ENCODE data around the gene MFAP4.
A peak's percentile ranks its signal among the peaks of the same experiment; 100 is the strongest.

MFAP4 gene, protein sequence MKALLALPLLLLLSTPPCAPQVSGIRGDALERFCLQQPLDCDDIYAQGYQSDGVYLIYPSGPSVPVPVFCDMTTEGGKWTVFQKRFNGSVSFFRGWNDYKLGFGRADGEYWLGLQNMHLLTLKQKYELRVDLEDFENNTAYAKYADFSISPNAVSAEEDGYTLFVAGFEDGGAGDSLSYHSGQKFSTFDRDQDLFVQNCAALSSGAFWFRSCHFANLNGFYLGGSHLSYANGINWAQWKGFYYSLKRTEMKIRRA

DNA sequence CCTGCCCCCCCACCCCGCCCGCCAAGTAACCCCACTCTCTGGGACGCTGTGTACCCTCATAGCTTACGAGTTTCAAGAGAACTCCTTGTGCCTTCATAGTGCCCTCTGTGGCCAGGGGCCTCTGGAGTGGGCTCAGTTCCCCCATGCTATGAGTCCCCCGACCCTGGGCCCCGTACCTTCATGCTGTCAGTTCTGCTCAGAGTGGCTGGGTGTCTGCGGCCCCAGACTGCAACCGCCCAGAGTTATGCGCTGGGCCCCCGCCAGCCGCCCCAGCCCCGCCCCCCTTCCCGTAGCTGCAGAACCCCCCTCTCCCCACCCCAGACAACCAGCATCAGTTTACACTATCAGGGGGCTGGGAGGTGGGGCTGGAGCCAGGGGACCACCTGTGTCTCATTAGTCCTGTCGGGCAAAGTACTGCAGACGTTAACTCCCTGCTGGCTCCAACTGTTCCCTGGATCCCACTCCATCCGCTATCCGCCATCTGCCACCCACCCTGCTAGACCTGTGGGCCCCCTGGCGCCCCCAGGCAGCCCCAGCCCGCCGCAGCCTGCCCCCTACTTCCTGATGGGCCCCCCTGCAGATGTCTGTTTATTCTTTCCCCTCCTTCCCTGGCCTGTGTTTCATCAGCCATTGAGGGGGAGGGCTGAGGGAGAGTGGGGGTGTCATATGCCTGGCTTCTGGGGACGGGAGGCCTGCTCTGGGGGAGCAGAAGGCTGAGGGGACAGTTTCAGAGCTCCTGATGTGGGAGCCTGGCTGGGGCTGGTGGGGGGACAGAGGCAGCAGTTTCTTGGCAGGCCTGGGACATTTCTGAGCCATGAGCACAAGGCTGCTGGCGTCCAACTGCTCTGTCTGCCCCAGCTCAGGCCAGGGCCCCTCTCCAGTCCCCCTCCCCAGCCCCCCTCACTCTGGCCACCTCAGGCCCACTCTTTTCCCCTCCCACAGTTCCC lies at the start of gene MFAP4:
Gene MFAP4, minus strand, starts transcription at position 217 of the 947 bp plus-strand sequence. Its CDS starts 35 bp downstream, at position 182.
- DNase-seq = no peak

DNA sequence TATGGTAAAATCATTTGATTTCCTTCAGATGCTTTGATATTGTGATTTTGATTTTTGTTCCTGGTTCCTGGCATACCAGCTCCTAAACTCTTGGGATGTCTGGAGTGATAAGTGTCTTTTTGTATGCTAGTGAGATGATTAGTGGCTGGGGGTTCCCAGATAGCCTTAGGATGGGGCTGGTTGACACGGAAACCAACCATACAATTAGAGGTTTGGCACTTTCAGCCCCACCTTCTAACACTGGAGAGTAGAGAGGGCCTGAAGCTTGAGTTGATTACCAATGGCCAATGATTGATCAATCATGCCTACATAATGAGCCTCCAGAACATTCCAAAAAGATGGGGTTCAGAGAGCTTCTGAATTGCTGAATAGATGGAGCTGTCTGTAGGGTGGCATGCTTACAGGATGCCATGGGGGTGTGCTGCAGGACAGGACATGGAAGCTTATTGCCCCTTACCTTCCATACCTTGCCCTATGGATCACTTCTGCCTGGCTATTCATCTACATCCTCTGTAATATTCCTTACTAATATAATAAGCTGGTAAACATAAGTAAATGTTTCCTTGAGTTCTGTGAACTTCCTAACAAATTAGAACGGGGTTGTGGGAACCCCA lies 46.8 kb upstream of the MFAP4 start:
- DNase-seq = no peak

DNA sequence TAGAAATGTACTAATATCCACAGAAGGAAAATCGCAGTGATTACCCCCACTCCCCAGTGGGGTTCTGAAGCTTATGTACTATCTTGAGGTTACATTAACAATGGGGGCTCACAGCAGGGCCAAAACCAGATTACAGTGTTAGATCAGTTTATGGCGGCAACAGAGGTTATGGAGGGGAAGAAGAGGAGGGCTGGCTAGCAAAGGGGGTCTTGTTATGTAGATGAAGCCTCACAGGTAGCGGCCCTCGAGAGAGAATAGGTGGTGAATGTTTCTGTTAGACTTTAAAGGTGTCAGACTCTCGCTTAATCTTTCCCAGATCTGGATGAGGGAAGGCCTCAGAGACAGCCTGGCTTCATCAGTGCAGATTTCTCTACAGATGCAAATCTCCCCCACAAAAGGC lies 46.3 kb upstream of the MFAP4 start:
- DNase-seq = no peak

DNA sequence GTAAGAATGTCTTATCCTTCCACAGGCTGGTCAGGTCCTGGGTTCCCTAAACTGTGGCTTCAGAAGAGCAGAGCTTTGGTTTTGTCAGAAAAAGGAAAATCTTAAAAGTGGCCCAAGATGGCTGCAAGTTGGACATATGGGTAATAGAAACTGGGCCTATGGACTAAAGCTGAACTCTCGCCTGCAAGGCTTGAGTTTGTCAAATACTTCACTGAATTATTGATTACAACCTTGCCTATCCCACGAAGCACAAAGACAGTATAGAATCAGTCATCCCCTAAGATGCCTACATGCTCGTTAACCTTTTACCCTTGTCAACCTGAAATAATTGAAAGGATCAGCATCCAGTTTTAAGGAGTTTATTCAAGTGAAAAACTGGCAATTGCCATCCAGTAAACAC lies 44.7 kb upstream of the MFAP4 start:
- DNase-seq = no peak

DNA sequence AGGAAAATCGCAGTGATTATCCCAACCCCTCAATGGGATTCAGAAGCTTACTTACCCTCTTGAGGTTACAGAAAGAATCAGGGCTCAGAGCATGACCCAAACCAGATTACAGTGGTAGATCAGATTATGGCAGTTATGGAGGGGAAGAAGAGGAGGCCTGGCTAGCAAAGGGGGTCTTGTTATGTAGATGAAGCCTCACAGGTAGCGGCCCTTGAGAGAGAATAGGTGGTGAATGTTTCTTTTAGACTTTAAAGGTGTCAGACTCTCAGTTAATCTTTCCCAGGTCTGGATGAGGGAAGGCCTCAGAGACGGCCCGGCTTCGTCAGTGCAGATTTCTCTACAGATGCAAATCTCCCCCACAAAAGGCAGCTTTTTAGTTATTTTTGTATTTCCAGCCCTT lies 39.6 kb upstream of the MFAP4 start:
- no peak for DNase-seq

DNA sequence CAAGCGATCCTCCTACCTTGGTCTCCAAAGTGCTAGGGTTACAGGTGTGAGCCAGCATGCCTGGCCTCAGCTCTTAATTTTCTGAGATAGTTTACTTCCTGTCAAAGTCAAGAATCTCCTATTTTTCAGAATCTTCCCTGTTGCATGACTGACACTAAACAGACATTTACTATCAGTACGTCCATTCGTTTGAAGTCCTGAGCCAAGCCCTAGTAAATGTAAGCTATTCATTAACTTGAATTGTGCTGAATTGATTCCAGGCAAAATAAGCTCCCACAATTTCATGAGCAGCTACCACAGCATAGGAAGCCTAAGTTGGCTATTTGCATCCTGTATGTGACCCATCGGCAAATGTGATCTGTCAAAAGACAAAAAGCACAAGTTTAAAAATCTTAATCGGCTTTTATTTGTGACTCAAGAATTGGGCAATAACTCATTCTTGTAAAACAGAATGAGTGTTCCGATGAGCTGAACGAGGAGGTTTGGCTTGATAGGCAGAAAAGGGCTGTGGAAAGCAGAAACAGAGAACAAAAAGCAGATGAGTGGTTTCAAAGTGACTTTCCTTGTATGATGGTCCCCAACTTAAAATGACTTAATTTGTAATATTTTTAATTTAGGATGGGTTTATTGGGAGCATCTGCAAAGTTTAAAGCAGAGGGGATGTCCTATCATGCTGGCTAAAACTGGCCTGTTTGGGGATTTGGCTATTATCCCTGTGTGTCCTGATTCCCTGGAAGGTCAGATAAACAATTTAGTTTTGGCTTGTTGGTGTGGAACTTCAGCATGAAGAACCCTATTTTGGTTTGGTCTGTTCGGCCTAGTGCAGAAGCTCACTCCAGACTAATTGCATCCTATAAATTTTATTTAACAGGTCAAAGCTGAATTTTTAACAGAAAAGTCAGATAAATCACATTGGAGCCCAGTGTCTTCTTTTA lies 38.2 kb upstream of the MFAP4 start:
- no peak for DNase-seq

DNA sequence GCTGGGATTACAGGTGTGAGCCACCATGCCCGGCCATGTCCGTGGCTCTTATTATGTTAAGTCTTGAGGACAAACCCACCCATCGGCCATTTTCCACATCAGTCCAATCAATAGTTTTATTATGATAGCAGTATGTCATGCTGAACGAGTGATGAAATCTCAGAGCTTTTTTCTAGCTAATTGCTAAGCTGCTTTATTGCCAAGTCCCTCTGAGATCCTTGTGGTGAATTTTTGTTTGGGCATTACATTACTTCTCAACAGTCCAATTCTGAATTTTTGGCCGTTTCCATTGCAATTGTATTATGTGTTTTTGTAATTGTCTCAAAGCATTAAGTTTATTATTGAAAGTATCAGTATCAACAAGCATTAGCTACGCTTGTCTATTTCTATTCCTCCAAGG lies 34.9 kb upstream of the MFAP4 start:
- DNase-seq = no peak

DNA sequence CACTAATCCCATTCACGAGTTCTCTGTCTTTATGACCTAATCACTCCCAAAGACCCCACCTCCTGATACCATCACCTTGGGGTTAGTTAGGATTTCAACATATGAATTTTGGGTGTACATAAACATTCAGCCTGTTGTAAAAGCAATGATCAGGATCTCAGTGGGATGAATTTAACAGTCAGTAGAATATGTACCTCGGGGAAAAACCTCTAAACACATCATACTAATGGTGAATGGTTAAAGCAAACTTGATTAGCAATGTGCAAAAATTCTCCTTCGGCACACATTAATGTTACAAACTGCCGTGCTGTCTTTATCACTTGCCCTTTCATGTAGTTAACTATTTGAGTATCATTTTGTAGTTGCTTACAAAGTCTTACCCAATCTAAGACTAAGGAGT lies 34.2 kb upstream of the MFAP4 start:
- DNase-seq = no peak

DNA sequence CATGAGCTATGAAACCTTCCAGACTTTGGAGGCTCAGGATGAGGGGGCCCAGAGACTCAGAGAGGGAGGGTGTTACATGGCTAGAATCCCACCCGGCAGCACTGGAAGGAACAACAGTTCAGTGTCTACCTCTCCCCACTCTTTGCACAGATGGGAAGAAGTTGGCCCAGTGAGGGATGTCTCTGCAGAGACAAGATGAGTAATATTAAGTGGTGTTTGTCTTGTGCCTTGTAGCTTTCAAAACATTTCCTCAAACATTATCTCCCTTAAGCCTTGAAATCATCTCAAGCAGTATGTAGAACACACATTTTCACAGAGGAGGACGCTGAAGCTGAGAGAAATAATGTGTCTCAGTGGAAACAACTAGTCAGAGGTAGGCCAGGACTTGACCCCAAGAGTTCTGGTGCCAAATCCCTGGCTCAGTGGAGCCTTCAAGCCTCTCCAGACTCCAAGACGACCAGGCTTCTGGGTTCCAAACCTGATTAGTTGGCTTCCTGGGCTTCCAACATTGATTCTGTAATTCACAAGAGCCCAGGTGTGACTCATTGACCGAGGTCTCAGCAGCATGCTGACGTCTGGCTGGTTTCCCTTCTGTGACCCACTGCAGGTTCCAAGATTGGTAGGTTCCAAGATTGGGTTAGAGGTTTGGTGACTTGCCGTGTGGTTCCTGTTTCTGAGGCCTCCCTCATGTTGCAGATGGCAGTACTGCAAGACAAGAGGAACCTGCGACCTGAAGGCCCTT lies 31.4 kb upstream of the MFAP4 start:
- peak; percentile 4 for DNase-seq

DNA sequence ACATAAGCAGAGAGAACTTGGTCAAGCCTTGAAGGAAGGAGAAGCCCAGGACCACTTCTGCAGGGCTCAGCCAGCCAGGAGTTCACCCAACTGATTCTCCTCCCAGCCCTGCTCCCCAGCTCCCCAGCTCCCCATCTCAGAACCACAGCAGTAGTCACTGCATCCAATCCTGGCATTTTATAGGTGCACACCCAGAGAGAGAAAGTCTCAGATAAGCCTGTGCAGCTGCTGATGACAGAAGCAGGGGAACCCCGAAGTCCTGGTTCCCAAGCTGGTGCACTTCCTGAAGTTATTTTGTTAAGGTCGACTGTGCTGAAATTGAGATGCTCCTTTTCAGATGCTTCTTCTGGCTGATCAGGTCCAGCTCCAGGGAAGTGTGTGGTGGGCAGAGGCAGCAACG lies 30.6 kb upstream of the MFAP4 start:
- DNase-seq = no peak

DNA sequence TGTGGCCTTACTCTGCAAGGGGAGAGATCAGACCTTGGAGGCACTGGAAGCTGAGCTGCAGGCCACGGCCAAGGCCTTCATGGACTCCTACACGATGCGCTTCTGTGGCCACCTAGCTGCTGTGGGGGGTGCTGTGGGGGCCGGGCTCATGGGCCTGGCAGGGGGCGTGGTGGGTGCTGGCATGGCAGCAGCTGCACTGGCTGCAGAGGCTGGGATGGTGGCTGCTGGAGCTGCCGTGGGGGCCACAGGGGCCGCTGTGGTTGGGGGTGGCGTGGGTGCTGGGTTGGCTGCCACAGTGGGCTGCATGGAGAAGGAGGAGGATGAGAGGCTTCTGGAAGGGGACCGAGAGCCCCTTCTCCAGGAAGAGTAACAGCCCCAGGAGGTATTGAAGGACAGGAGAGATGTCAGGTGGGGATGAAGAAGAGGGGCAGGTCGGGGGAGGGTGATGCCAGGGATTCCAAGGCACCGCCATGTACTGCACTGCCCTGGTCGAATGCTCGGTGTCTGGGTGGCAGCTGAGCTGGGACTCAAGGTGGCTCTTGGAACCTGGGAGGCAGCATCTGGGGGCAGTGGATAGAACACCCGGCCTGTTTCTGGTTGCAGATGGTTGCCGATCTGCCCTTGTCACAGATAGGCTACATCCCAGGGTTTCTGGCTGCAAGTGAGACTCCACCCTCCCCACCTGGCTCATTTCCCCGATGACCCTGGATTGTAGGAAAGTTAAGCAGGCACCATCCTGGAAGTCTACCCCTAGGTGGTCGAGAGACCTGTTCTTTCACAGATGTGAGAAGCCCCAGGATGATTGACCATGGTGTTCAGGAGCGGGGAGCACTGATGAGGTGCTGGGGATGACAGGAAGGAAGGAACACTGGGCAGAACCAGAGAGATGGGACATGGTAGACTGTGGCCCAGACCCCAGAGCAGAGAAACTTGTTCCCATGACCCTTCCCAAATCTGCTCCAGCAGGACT lies 29.1 kb upstream of the MFAP4 start:
- DNase-seq = no peak

DNA sequence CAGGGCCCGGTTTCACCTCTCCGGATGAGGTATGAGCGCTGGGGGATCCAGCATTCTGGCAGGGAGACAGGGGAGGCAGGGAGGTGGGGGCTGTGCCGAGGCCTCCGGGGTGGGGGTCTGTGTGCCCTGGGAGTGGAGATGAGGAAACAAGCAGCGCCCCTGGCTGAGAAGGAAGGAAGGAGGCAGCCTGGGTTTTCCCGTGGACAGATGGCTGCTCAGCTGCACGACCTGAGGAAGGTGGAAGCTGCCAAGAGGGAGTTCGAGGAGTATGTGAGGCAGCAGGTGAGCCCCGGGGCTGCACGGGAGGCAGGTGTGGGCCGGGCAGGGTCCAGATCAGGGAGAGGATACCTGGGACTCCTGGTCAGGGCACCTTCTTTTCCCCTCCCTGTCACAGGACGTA lies 28.3 kb upstream of the MFAP4 start:
- no peak for DNase-seq

DNA sequence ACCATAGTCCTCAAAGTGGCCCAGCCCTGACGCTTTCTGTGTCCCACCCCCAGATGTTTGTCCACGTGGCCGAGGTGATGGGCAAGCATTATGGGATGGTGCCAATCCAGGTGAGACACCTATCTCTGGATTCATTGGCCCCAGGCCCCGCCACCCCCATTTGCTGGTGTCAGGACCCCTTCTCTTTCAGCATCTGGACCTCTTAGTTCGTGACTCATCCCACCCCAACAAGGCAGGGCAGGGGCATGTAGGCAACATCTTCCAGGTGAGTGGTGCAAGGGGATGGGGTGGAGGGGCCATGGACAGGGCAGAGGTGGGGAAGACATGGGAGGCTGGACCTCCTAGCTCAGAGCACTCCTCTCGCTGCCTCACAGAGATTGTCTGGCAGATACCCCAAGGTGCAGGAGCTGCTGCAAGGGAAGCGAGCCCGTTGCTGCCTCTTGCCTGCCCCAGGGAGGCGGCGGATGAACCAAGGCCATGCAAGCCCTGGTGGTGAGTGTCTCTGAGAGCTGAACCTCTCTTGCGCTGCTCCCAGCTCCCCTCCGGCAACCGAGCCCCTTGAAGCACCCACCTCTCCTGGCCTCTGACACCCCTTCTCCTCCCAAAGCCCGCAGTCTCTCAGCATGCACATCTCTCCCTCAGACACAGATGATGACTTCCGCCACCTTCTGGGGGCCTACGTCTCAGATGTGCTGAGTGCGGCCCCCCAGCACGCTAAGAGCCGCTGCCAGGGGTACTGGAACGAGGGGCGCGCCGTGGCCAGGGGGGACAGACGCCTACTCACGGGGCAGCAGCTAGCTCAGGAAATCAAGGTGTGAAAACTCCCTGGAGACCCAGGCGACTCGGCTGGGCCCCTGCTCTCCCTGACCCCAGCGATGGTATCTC lies 27.6 kb upstream of the MFAP4 start:
- no peak for DNase-seq

DNA sequence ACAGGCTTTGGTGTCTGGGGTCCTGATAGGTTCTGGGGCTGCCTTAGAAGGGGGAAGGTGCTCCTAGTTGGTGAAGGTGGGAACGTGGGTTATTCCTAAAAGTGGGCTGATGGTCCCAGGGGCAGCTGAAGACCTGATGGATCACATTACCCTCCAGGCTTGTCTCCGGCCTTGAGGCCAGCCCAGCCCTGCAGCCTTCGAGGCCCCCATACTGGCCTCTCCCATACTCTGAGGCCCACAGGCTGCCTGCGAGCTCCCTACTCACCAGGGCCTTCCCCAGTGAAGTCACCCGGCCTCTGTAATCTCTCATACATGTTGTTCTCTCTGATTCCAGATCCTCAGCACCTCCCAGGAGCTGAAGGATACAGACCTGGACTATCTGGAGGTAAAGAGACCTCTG lies 26.8 kb upstream of the MFAP4 start:
- DNase-seq = no peak

DNA sequence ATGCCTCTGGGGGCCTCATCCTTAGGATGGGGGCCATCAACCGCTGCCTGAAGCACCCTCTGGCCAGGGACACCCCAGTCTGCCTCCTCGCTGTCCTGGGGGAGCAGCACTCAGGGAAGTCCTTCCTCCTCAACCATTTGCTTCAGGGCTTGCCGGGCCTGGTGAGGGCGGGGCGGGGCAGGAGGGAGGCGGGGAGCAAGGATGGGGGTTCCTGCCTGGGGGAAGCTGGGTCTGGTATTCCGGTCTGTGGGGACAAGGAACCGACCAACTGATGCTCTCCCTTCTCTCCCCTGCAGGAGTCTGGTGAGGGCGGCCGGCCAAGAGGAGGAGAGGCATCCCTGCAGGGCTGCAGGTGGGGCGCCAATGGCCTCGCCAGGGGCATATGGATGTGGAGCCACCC lies 26.0 kb upstream of the MFAP4 start:
- DNase-seq = no peak

DNA sequence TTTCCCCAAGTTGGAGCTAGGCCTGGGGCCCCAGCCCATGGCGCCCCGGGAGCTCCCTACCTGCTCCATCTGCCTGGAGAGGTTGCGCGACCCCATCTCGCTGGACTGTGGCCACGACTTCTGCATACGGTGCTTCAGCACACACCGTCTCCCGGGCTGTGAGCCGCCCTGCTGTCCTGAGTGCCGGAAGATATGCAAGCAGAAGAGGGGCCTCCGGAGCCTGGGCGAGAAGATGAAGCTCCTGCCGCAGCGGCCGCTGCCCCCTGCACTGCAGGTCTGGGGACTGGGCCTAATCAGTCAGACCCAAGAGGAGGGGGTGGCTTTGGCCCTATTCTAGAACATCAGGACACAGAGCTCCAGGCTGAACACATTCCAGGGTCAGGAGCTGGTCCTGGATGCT lies 25.5 kb upstream of the MFAP4 start:
- DNase-seq = no peak

DNA sequence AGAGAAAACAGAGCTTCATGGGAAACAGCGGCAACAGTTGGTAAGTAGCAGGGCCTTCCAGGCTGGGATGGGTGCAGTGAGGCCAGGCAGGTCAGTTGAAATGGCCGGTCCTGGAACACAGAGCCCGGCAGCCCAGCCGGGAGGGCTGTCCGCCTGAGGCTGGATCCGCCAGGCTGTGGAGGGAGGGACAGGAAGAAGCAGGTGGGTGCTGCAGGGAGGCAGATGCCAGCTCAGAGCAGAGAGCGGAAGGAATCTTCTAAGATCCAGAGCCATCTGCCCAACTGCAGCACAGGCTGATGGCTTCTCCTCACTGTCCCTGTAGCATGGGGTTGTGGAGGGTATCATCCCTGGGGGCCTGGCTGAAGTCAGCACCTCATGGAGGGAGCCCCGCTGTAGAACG lies 24.6 kb upstream of the MFAP4 start:
- DNase-seq = no peak

DNA sequence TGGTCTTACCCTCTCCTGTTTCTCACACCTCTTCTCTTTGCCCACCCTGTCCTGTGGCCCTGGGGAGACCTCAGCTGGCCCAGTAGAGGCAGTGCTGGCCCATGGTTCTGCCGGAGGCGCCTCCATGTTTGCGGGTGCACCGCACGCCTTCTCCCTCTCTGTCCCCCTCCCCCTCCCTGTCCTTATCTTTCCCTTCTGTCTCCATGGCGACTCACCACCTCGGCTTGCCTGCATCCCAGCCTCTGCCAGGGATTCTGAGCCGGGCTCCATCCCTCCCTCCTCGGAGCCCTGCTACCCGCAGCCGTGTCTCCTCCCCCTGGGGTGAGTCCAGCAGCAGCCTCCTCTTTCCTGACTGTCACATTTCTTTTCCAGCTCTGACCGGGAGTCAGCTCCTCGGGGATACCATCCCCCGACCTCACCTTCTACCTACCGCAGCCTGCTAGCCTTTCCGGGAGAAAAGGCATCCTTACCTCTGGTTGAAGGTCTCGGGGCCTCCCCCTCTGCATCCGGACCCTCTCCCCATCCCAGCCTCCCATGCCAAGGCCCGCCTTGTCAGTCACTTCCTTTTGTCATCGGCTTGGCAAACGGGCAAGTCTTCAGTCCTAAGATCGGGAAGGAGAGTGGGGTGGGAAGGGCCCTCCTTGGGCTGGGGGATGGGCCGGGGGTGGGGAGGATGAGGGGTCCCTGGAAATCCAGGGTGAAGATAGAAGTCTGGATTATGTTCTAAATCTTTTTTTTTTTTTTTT lies 24.1 kb upstream of the MFAP4 start, which contains the start of gene RNF112:
Gene RNF112, plus strand, starts transcription at position 358 of the 746 bp plus-strand sequence. Its CDS starts 177 bp downstream, at position 535.
- DNase-seq = no peak

DNA sequence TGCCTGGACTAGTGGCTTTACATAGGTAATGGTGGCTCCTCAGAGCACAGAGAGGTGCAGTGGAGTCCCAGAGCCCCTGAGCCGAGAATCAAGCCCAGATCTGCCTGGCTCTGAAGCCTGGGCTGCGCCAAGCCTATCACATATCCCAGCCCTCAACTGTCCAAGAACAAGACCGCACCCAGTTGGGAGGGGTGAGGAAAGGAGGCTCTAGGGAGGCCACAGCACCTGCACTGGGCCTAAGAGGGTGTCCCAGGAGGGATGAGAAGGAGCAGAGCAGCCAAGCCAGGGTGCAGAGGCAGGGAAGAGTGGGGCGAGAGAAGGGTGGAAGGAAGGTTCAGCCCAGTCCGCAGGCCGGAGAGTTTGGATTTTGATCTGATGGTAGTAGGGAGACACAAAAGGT lies 23.1 kb upstream of the MFAP4 start:
- no peak for DNase-seq
